HCT116 (cell line): ENCODE data around the gene CRK. TPM values are rescaled to one million over a fixed set of nuclear protein-coding genes. Genes with fewer than 3 reads are reported as not detected.

Experiments
- ATAC-seq: fragments of 200-7000 bp; cut with Tn5 transposase; 2 replicates; pipeline ENCODE4 v1.9.1; 2020; ENCODE audit warnings: mild to moderate bottlenecking, moderate library complexity
- BruUV-seq: library from RNA; stranded (reverse); fragments of 400-500 nt; replicated peaks from 2 replicates; lab custom pipeline; 2021; lab: Mats Ljungman, UMichigan
- CTCF ChIA-PET: fragments of 300-600 bp; sonication (Branson Sonifier 250); formaldehyde crosslinking; loops from one replicate; lab custom pipeline; 2021; ENCODE audit warnings: antibody characterized with exemption; lab: Charles Lee
- POLR2A ChIA-PET: fragments of 300-600, 350-600 bp; sonication (Branson Sonifier 250); formaldehyde crosslinking; loops from one replicate; lab custom pipeline; 2021; ENCODE audit warnings: antibody characterized with exemption; lab: Charles Lee
- RAD21 ChIA-PET, 2 experiments: fragments of 300-600 bp; sonication (Branson Sonifier 250); formaldehyde crosslinking; loops; one replicate each; lab custom pipeline; 2023; ENCODE audit warnings: low total read pairs in 2 of 2; ENCODE audit not compliant: uncharacterized antibody in 2 of 2, unreplicated experiment in 2 of 2, low non-redundant PET in 1 of 2; lab: Charles Lee
- DNase-seq: peaks from one replicate; pipeline ENCODE4 v3.0.0-alpha.2; 2010; ENCODE audit warnings: low read depth, low spot score
- H2AFZ ChIP-seq: fragments of 200-600 bp; shearing (Covaris generic), sonication (generic); 2 replicates; pipeline ENCODE4 v1.6.1; 2017; ENCODE audit warnings: low read depth, mixed run types, mixed read lengths, antibody characterized with exemption, low read length; ENCODE audit not compliant: poor library complexity, severe bottlenecking
- H3K27ac ChIP-seq: 2 replicates; pipeline ENCODE4 v1.5.1; 2012; ENCODE audit warnings: low read depth, low read length
- H3K27me3 ChIP-seq: fragments of 200-600 bp; sonication (generic); 2 replicates; pipeline ENCODE4 v1.6.1; 2016; ENCODE audit warnings: mixed run types, low read length, mixed read lengths; ENCODE audit not compliant: insufficient read depth
- H3K36me3 ChIP-seq, 2 experiments: fragments of 200-500 bp in 1 of 2; fragments of 200-600 bp in 1 of 2; sonication (Bioruptor generic) in 1 of 2; sonication (generic) in 1 of 2; 2 replicates each; pipeline versions ENCODE4 v1.5.1 to v1.6.1; 2014 to 2016; ENCODE audit warnings: low read length in 2 of 2, inconsistent platforms in 1 of 2, mixed read lengths in 1 of 2, mixed run types in 1 of 2; ENCODE audit not compliant: insufficient read depth in 2 of 2, control insufficient read depth in 1 of 2
- H3K4me1 ChIP-seq, 2 experiments: fragments of 200-600 bp in 1 of 2; sonication (generic) in 1 of 2; 2 replicates each; pipeline versions ENCODE4 v1.5.1 to v1.6.1; 2012 to 2017; ENCODE audit warnings: low read length in 2 of 2, inconsistent platforms in 1 of 2, mild to moderate bottlenecking in 1 of 2, mixed read lengths in 1 of 2, mixed run types in 1 of 2, moderate library complexity in 1 of 2; ENCODE audit not compliant: insufficient read depth in 2 of 2, control insufficient read depth in 1 of 2
- H3K4me2 ChIP-seq: fragments of 200-600 bp; sonication (generic); 2 replicates; pipeline ENCODE4 v1.6.1; 2017; ENCODE audit warnings: mixed run types, low read length, mixed read lengths
- H3K4me3 ChIP-seq, 2 experiments: fragments of 200-600 bp in 1 of 2; sonication (generic) in 1 of 2; replicated peaks in 1 of 2; 2 replicates each; pipeline ENCODE4 v1.5.1; 2011 to 2016; ENCODE audit warnings: low read length in 2 of 2, control low read depth in 1 of 2, low read depth in 1 of 2, mild to moderate bottlenecking in 1 of 2, mixed read lengths in 1 of 2, mixed run types in 1 of 2
- H3K79me2 ChIP-seq: fragments of 200-600 bp; sonication (generic); 2 replicates; pipeline ENCODE4 v1.6.1; 2017; ENCODE audit warnings: mild to moderate bottlenecking, mixed run types, low read length, moderate library complexity, mixed read lengths; ENCODE audit not compliant: insufficient read depth
- H3K9ac ChIP-seq: fragments of 200-600 bp; sonication (generic); 2 replicates; pipeline ENCODE4 v1.6.1; 2016; ENCODE audit warnings: low read length, mixed read lengths
- H3K9me2 ChIP-seq: fragments of 200-600 bp; sonication (generic), shearing (Covaris generic); 2 replicates; pipeline ENCODE4 v1.6.1; 2017; ENCODE audit warnings: mixed run types, mild to moderate bottlenecking, moderate library complexity; ENCODE audit not compliant: insufficient read depth
- H3K9me3 ChIP-seq, 2 experiments: fragments of 200-500 bp in 1 of 2; fragments of 200-600 bp in 1 of 2; sonication (Bioruptor generic) in 1 of 2; sonication (generic) in 1 of 2; 2 replicates each; pipeline ENCODE4 v1.6.1; 2014 to 2017; ENCODE audit warnings: low read length in 2 of 2, mixed read lengths in 2 of 2, inconsistent platforms in 1 of 2, low read depth in 1 of 2, mild to moderate bottlenecking in 1 of 2, mixed run types in 1 of 2, moderate library complexity in 1 of 2; ENCODE audit not compliant: control insufficient read depth in 1 of 2, insufficient read depth in 1 of 2
- H4K20me1 ChIP-seq: fragments of 200-600 bp; sonication (generic), shearing (Covaris generic); 2 replicates; pipeline ENCODE4 v1.6.1; 2017; ENCODE audit warnings: mixed run types, mild to moderate bottlenecking, moderate library complexity; ENCODE audit not compliant: insufficient read depth
- CBX3 ChIP-seq: IDR thresholded peaks from 2 replicates; pipeline ENCODE4 v1.6.1; 2012; ENCODE audit warnings: low read depth
- EGR1 ChIP-seq: IDR thresholded peaks from 2 replicates; pipeline ENCODE4 v1.6.1; 2012; ENCODE audit warnings: low read depth
- ELF1 ChIP-seq: IDR thresholded peaks from 2 replicates; pipeline ENCODE4 v1.6.1; 2012; ENCODE audit warnings: low read depth, borderline replicate concordance
- EZH2 ChIP-seq: fragments of 200-600 bp; sonication (generic); IDR thresholded peaks from 2 replicates; pipeline ENCODE4 v1.6.1; 2017; ENCODE audit warnings: antibody characterized with exemption, mixed run types
- FOSL1 ChIP-seq: IDR thresholded peaks from 2 replicates; pipeline ENCODE4 v1.6.1; 2012; ENCODE audit warnings: low read depth
- RAD21 ChIP-seq: IDR thresholded peaks from 2 replicates; pipeline ENCODE4 v1.6.1; 2012; ENCODE audit warnings: low read depth, mild to moderate bottlenecking
- SIN3A ChIP-seq: IDR thresholded peaks from 2 replicates; pipeline ENCODE4 v1.6.1; 2012; ENCODE audit warnings: low read depth
- SRF ChIP-seq: IDR thresholded peaks from 2 replicates; pipeline ENCODE4 v1.6.1; 2012; ENCODE audit warnings: low read depth
- TCF7L2 ChIP-seq: IDR thresholded peaks from 2 replicates; pipeline ENCODE4 v1.7.0; 2011; ENCODE audit warnings: borderline replicate concordance, inconsistent platforms; ENCODE audit not compliant: insufficient read depth, insufficient read length; ENCODE audit errors: extremely low read depth
- YY1 ChIP-seq: IDR thresholded peaks from 2 replicates; pipeline ENCODE4 v1.6.1; 2011; ENCODE audit warnings: low read length, low read depth, moderate library complexity, mild to moderate bottlenecking; ENCODE audit not compliant: insufficient replicate concordance; ENCODE audit errors: extremely low read depth
- ZFX ChIP-seq: fragments of 450-650 bp; IDR thresholded peaks from 2 replicates; pipeline ENCODE4 v1.6.1; 2017
- ZNF274 ChIP-seq: fragments of 200-500 bp; sonication (Bioruptor generic); IDR thresholded peaks from 2 replicates; pipeline ENCODE4 v1.6.1; 2014; ENCODE audit warnings: mild to moderate bottlenecking, low read depth, low read length, inconsistent platforms
- intact Hi-C: fragments of 100-400 bp; cut with micrococcal nuclease; formaldehyde crosslinking; loops from 2 replicates; pipeline ENCODE4 v1.10.0; 2022
- total RNA-seq: library from RNA; stranded (reverse); gene quantifications from one replicate; pipeline ENCODE4 v1.2.1, GENCODE V29; 2021; ENCODE audit not compliant: unreplicated experiment
- TF ChIP-seq, protein P1 (sequence below): IDR thresholded peaks from 2 replicates; pipeline ENCODE4 v1.6.1; 2012
- TF ChIP-seq, protein P2 (sequence below): IDR thresholded peaks from 2 replicates; pipeline ENCODE4 v1.6.1; 2012
- TF ChIP-seq, protein P3 (sequence below), 3 experiments: fragments of 200-600 bp in 1 of 3; sonication (generic) in 1 of 3; IDR thresholded peaks in 2 of 3; conservative IDR thresholded peaks in 1 of 3; 2 replicates each; pipeline ENCODE4 v1.5.1; 2012 to 2017; ENCODE audit warnings: low read depth in 2 of 3, low read length in 2 of 3, antibody characterized with exemption in 1 of 3, borderline replicate concordance in 1 of 3, control low read depth in 1 of 3, mild to moderate bottlenecking in 1 of 3, mixed read lengths in 1 of 3, mixed run types in 1 of 3, moderate library complexity in 1 of 3; ENCODE audit not compliant: insufficient read depth in 1 of 3

CRK gene
- total RNA-seq, 1 experiment from 2014 or later = 55.5 TPM

DNA sequence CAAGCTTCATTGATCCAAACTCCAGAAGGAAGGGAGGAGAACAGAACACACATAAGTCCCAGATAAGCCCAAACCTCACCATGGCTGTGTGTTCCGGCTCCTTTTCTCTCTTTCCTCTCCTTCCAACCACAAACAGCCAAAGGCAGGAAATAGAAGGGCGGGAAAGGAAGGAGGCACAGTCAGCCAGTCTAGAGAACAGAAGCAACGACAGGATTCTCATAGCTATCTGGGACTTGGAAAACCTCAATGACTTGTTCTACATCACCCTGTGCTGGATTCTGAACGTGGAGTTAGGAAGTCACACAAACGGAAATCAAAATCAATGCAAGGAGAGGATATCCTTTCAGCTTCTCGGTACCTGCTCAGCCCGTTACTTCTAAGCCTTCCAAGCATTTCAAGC is 9.0 kb downstream of the CRK start:
- peaks cover 95% of the 10 kb centered on the region for H3K79me2 ChIP-seq
- H3K27ac ChIP-seq = no peak overlapping the region
- ChIA-PET RAD21 (no interaction called here), POLR2A (no interaction called here), CTCF (no interaction called here)
- no peaks in the 10 kb centered on the region for H3K9me3 ChIP-seq
- H4K20me1 ChIP-seq = peaks cover 5% of the 10 kb centered on the region; the same call in 1 of the 2 replicates
- H2AFZ ChIP-seq = no peak overlapping the region
- intact Hi-C loops = no loop called here
- H3K4me1 ChIP-seq = no peaks in the 10 kb centered on the region; a peak in 1 of 4 replicates
- no peak overlapping the region for H3K9ac ChIP-seq
- ATAC-seq = no peak
- H3K27me3 ChIP-seq = no peaks in the 10 kb centered on the region
- no peaks in the 10 kb centered on the region for H3K9me2 ChIP-seq
- no TSS peak for BruUV-seq
- H3K36me3 ChIP-seq = peaks cover 2 to 10% of the 10 kb centered on the region in 2 experiments; a peak in 2 of 4 replicates
- no peak overlapping the region for H3K4me3 ChIP-seq
- DNase-seq = no peak
- TF ChIP-seq EZH2 = no peak
- no peak for TF ChIP-seq EGR1
- no peak for TF ChIP-seq ZNF274
- no peak for TF ChIP-seq TCF7L2
- no peak for TF ChIP-seq YY1
- TF ChIP-seq ZFX = no peak
- TF ChIP-seq FOSL1 = no peak
- TF ChIP-seq CBX3 = no peak
- no peak for TF ChIP-seq SRF
- TF ChIP-seq, protein P1, sequence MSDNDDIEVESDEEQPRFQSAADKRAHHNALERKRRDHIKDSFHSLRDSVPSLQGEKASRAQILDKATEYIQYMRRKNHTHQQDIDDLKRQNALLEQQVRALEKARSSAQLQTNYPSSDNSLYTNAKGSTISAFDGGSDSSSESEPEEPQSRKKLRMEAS = no peak
- no peak for TF ChIP-seq RAD21
- TF ChIP-seq, protein P2, sequence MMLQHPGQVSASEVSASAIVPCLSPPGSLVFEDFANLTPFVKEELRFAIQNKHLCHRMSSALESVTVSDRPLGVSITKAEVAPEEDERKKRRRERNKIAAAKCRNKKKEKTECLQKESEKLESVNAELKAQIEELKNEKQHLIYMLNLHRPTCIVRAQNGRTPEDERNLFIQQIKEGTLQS = no peak
- no peak for TF ChIP-seq SIN3A
- H3K4me2 ChIP-seq = no peak overlapping the region

DNA sequence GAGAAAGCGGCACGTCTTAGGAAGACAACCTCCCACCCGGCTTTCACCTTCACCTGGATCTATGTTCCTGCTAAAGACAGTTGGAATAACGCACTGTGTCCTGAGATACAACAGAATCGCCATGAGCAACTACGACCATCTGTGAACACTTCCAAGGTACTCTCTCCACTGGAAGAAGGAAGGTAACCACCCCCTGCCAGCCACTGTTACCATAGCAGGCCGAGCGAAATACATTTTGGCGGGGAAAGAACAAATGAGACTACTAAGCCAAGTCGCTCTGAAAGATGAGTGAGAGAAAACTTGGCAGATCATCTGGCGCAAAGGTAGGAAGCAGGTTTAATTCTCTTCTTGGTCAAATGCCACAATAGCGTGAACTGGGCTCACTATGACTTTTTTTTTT is 9.8 kb downstream of the CRK start:
- no TSS peak for BruUV-seq
- RAD21 ChIA-PET = no interaction called here
- Histone ChIP-seq H3K27ac (no peak overlapping the region), H3K9me3 (no peaks in the 10 kb centered on the region), H3K4me2 (no peak overlapping the region), H3K36me3 (peaks cover 2 to 7% of the 10 kb centered on the region in 2 experiments; a peak in 1 of 4 replicates), H4K20me1 (peaks cover 5% of the 10 kb centered on the region; the same call in 1 of the 2 replicates), H3K9me2 (no peaks in the 10 kb centered on the region), H2AFZ (no peak overlapping the region), H3K27me3 (no peaks in the 10 kb centered on the region), H3K4me3 (no peak overlapping the region), H3K9ac (no peak overlapping the region), H3K79me2 (peaks cover 95% of the 10 kb centered on the region), H3K4me1 (no peaks in the 10 kb centered on the region; a peak in 1 of 4 replicates)
- POLR2A ChIA-PET = no interaction called here
- CTCF ChIA-PET = no interaction called here
- DNase-seq (no peak), ATAC-seq (no peak)
- intact Hi-C loops = no loop called here
- no peak for TF ChIP-seq YY1
- no peak for TF ChIP-seq RAD21
- TF ChIP-seq, protein P3, sequence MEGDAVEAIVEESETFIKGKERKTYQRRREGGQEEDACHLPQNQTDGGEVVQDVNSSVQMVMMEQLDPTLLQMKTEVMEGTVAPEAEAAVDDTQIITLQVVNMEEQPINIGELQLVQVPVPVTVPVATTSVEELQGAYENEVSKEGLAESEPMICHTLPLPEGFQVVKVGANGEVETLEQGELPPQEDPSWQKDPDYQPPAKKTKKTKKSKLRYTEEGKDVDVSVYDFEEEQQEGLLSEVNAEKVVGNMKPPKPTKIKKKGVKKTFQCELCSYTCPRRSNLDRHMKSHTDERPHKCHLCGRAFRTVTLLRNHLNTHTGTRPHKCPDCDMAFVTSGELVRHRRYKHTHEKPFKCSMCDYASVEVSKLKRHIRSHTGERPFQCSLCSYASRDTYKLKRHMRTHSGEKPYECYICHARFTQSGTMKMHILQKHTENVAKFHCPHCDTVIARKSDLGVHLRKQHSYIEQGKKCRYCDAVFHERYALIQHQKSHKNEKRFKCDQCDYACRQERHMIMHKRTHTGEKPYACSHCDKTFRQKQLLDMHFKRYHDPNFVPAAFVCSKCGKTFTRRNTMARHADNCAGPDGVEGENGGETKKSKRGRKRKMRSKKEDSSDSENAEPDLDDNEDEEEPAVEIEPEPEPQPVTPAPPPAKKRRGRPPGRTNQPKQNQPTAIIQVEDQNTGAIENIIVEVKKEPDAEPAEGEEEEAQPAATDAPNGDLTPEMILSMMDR (IDR thresholded peaks at IDR 0.05 in 2 of 3, conservative IDR thresholded peaks at IDR 0.05 in 1 of 3; ENCODE audit: borderline replicate concordance in 1 of 3, insufficient read depth in 1 of 3, low read depth in 2 of 3, low read length in 2 of 3) = no peak
- TF ChIP-seq TCF7L2 = no peak
- TF ChIP-seq ELF1 = no peak
- no peak for TF ChIP-seq FOSL1
